Testis (tissue), 2 donors: ENCODE results near the gene JMJD8.

Experiments
- CTCF ChIP-seq, 3 experiments: fragments of 450-650 bp in 2 of 3; fragments of 200-600 bp in 1 of 3; sonication (generic) in 1 of 3; IDR thresholded peaks; one replicate each; pipeline ENCODE4 v1.5.1; 2016 to 2019; ENCODE audit warnings: antibody characterized with exemption in 3 of 3, mild to moderate bottlenecking in 2 of 3, moderate library complexity in 1 of 3
- POLR2A ChIP-seq: fragments of 450-650 bp; IDR thresholded peaks from one replicate; pipeline ENCODE4 v1.6.1; 2017; ENCODE audit warnings: antibody characterized with exemption, mild to moderate bottlenecking, moderate library complexity

DNA sequence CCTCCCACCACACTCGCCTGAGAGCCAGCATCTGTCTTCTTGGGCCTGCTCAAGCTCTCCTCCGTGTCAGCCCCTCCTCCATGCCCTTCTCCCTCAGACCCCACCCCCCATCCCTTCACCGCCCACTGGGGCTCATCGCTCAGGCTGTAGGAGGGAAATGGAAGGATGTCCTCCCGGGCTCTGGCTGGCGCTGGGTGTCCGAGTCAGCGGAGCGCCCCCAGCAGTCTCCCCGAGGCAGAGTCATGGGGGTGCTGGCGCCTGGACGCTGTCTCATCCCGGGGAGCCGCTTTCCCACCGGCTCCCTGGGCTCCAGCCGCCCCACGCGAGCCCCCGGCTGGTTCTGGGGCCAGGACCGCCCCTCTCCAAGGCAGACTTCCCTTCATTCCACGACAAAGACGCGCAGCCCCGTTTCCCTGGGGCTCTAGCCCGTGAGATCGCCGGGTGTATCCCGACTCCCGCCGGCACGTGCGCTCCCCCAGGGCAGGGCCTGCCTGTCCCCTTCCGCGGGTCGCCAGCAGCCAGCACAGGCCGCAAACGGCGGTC, 36.4 kb upstream of the JMJD8 start:
- TF ChIP-seq CTCF (IDR thresholded peaks at IDR 0.05) (no peak), POLR2A (no peak)
